ENCODE data around the gene SERPINA9.

DNA sequence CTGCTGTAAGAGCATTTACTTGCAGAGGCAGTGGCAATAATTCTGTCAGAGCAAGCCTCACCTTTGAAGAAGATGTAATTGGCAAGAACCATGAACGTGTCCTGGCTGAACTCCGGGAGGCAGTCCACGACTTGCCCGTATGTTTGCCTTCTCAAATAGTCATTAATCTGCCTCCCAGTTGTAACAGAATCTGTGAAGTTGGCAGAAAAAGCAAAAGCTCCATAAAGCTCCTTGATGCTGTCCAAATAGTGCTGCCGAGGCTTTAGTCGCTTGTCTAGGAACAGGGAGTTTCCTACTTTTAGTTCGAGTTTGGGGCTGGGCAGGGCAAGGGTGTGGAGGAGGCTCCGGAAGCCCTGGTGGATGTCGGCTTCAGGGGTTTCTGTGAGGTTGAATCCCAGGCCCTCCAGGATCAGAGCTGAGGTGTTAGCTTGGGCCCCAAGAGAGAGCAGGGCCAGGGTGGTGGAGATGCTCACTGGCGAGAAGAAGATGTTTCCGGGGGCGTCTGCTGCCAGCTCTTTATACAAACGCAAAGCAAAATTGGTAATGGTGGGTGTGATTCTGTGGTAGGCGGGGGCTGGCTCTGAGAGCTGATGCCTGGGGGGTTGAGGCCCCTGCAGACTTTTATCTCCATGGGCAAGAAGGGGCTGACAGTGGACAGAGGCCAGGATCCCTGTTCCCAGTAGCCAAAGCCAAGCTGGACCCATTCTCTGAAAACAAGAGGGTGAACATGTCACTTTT is 27.8 kb downstream of the SERPINA9 start:
- TF ChIP-seq, protein P1, sequence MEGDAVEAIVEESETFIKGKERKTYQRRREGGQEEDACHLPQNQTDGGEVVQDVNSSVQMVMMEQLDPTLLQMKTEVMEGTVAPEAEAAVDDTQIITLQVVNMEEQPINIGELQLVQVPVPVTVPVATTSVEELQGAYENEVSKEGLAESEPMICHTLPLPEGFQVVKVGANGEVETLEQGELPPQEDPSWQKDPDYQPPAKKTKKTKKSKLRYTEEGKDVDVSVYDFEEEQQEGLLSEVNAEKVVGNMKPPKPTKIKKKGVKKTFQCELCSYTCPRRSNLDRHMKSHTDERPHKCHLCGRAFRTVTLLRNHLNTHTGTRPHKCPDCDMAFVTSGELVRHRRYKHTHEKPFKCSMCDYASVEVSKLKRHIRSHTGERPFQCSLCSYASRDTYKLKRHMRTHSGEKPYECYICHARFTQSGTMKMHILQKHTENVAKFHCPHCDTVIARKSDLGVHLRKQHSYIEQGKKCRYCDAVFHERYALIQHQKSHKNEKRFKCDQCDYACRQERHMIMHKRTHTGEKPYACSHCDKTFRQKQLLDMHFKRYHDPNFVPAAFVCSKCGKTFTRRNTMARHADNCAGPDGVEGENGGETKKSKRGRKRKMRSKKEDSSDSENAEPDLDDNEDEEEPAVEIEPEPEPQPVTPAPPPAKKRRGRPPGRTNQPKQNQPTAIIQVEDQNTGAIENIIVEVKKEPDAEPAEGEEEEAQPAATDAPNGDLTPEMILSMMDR (IDR thresholded peaks at IDR 0.05; ENCODE audit: low read depth, low read length), result no peak
- TF ChIP-seq POLR2A (IDR thresholded peaks at IDR 0.05; ENCODE audit: extremely low read depth, insufficient read length), result no peak
